OCI-LY1 (cell line): ENCODE measurements around the gene THEM5.

Experiments
- H2AFZ ChIP-seq: fragments of 200-600 bp; sonication (generic), shearing (Covaris generic); 2 replicates; pipeline ENCODE4 v1.6.0; 2014; ENCODE audit warnings: antibody characterized with exemption, mild to moderate bottlenecking, low read length
- H3F3A ChIP-seq: fragments of 200-600 bp; sonication (generic), shearing (Covaris generic); 2 replicates; pipeline ENCODE4 v1.6.0; 2014; ENCODE audit warnings: mild to moderate bottlenecking, antibody characterized with exemption, low read length, moderate library complexity; ENCODE audit not compliant: insufficient read depth
- H3K27ac ChIP-seq: fragments of 200-600 bp; sonication (generic); 2 replicates; pipeline ENCODE4 v1.5.1; 2014; ENCODE audit warnings: low read length, mixed run types, mild to moderate bottlenecking, low read depth; ENCODE audit not compliant: poor library complexity, severe bottlenecking
- H3K27me3 ChIP-seq: fragments of 200-600 bp; sonication (generic); 2 replicates; pipeline ENCODE4 v1.6.0; 2014; ENCODE audit warnings: antibody characterized with exemption, mild to moderate bottlenecking, low read length, moderate library complexity; ENCODE audit not compliant: insufficient read depth
- H3K36me3 ChIP-seq: fragments of 200-600 bp; sonication (generic); 2 replicates; pipeline ENCODE4 v1.6.1; 2014; ENCODE audit warnings: mild to moderate bottlenecking, antibody characterized with exemption, low read length, moderate library complexity, mixed read lengths; ENCODE audit not compliant: insufficient read depth
- H3K4me1 ChIP-seq: fragments of 200-600 bp; sonication (generic); 2 replicates; pipeline ENCODE4 v1.5.1; 2014; ENCODE audit warnings: mild to moderate bottlenecking, low read length, moderate library complexity; ENCODE audit not compliant: insufficient read depth, severe bottlenecking
- H3K4me2 ChIP-seq: fragments of 200-600 bp; sonication (generic), shearing (Covaris generic); 2 replicates; pipeline ENCODE4 v1.6.1; 2014; ENCODE audit warnings: low read length
- H3K4me3 ChIP-seq: fragments of 200-600 bp; sonication (generic); 2 replicates; pipeline ENCODE4 v1.5.1; 2014; ENCODE audit warnings: low read length, low read depth, mild to moderate bottlenecking, mixed read lengths; ENCODE audit not compliant: poor library complexity, severe bottlenecking
- H3K79me2 ChIP-seq: fragments of 200-600 bp; shearing (Covaris generic); 2 replicates; pipeline ENCODE4 v1.6.1; 2016; ENCODE audit warnings: mixed run types, low read length, mixed read lengths; ENCODE audit not compliant: insufficient read depth
- H3K9ac ChIP-seq: fragments of 200-600 bp; sonication (generic), shearing (Covaris generic); 2 replicates; pipeline ENCODE4 v1.6.1; 2014; ENCODE audit warnings: mild to moderate bottlenecking, low read length, mixed read lengths
- H3K9me2 ChIP-seq: fragments of 200-600 bp; sonication (generic), shearing (Covaris generic); 2 replicates; pipeline ENCODE4 v1.6.1; 2014; ENCODE audit warnings: low read depth, mild to moderate bottlenecking, low read length, mixed read lengths
- H3K9me3 ChIP-seq: fragments of 200-600 bp; shearing (Covaris generic); 2 replicates; pipeline ENCODE4 v1.6.1; 2014; ENCODE audit warnings: low read length, mixed read lengths
- H4K20me1 ChIP-seq: fragments of 200-600 bp; sonication (generic), shearing (Covaris generic); 2 replicates; pipeline ENCODE4 v1.6.0; 2016; ENCODE audit warnings: mild to moderate bottlenecking, low read length; ENCODE audit not compliant: insufficient read depth
- CTCF ChIP-seq: fragments of 200-600 bp; sonication (generic), shearing (Covaris generic); IDR thresholded peaks from 2 replicates; pipeline ENCODE4 v1.5.1; 2017; ENCODE audit warnings: mild to moderate bottlenecking, antibody characterized with exemption, low read length, moderate library complexity, mixed read lengths
- EZH2 ChIP-seq: fragments of 200-600 bp; sonication (generic), shearing (Covaris generic); IDR thresholded peaks from 2 replicates; pipeline ENCODE4 v1.8.0; 2017; ENCODE audit warnings: borderline replicate concordance, mixed run types, mild to moderate bottlenecking, antibody characterized with exemption, low read length, moderate library complexity, mixed read lengths

The THEM5 gene

GRCh38 chr1:151871284-151872030, 17.9 kb upstream of the THEM5 start:
- Histone ChIP-seq H3K27me3 (no peaks in the 10 kb centered on the region), H3K4me2 (no peak overlapping the region), H3K36me3 (0 out of 2 replicates have a peak, but pooled peaks cover 5% of the 10 kb centered on the region), H3K9me2 (no peaks in the 10 kb centered on the region), H3K79me2 (no peaks in the 10 kb centered on the region), H3K4me1 (no peaks in the 10 kb centered on the region), H3K27ac (no peak overlapping the region), H3K9me3 (no peaks in the 10 kb centered on the region), H3K4me3 (no peak overlapping the region), H2AFZ (no peak overlapping the region), H3K9ac (no peak overlapping the region), H3F3A (no peaks in the 10 kb centered on the region), H4K20me1 (no peaks in the 10 kb centered on the region)
- TF ChIP-seq EZH2 (no peak), CTCF (no peak)

- no peaks in the 10 kb centered on the region for H4K20me1 ChIP-seq
- no peak overlapping the region for H2AFZ ChIP-seq
- no peaks in the 10 kb centered on the region for H3K4me1 ChIP-seq
- H3K9ac ChIP-seq, result no peak overlapping the region
- H3F3A ChIP-seq, result no peaks in the 10 kb centered on the region
- TF ChIP-seq CTCF, result no peak
- no peak for TF ChIP-seq EZH2
- H3K27me3 ChIP-seq, result no peaks in the 10 kb centered on the region
- H3K4me2 ChIP-seq, result no peak overlapping the region
- no peaks in the 10 kb centered on the region for H3K9me3 ChIP-seq
- H3K27ac ChIP-seq, result no peak overlapping the region
- H3K36me3 ChIP-seq, result 0 out of 2 replicates have a peak, but pooled peaks cover 1% of the 10 kb centered on the region
- no peaks in the 10 kb centered on the region for H3K9me2 ChIP-seq
- H3K4me3 ChIP-seq, result no peak overlapping the region
- no peaks in the 10 kb centered on the region for H3K79me2 ChIP-seq
Observed at GRCh38 chr1:151868486-151868885, 15.0 kb upstream of the THEM5 start.

GRCh38 chr1:151867765-151868411, 14.4 kb upstream of the THEM5 start:
- no peak for TF ChIP-seq EZH2
- no peak for TF ChIP-seq CTCF
- no peak overlapping the region for H3K27ac ChIP-seq
- H3K4me1 ChIP-seq, result no peaks in the 10 kb centered on the region
- no peaks in the 10 kb centered on the region for H3K36me3 ChIP-seq
- H3K4me3 ChIP-seq, result no peak overlapping the region
- no peak overlapping the region for H3K9ac ChIP-seq
- no peaks in the 10 kb centered on the region for H3K27me3 ChIP-seq
- no peaks in the 10 kb centered on the region for H3F3A ChIP-seq
- no peak overlapping the region for H2AFZ ChIP-seq
- H3K9me2 ChIP-seq, result no peaks in the 10 kb centered on the region
- no peak overlapping the region for H3K4me2 ChIP-seq
- H4K20me1 ChIP-seq, result no peaks in the 10 kb centered on the region
- H3K9me3 ChIP-seq, result no peaks in the 10 kb centered on the region
- H3K79me2 ChIP-seq, result no peaks in the 10 kb centered on the region
